SK-N-SH treated with all-trans-retinoic acid at 6 μM for 48 hours (cell line): ENCODE measurements around the gene MKX.

ENCODE experiments used
- ATAC-seq: fragments of 200-7000 bp; cut with Tn5 transposase; 3 replicates; pipeline ENCODE4 v1.9.1; 2020; ENCODE audit warnings: mild to moderate bottlenecking, moderate library complexity
- ARNTL ChIP-seq: fragments of 450-650 bp; formaldehyde crosslinking; IDR thresholded peaks from 2 replicates; pipeline ENCODE4 v1.5.0; 2020; ENCODE audit warnings: low read depth, mild to moderate bottlenecking, moderate library complexity, borderline replicate concordance
- BACH2 ChIP-seq: fragments of 250-450 bp; sonication (Bioruptor Pico); IDR thresholded peaks from 2 replicates; pipeline ENCODE4 v1.9.0; 2021; ENCODE audit warnings: mild to moderate bottlenecking, borderline replicate concordance
- CSDC2 ChIP-seq: fragments of 250-450 bp; sonication (Bioruptor Pico); IDR thresholded peaks from 2 replicates; pipeline ENCODE4 v1.5.0; 2020; ENCODE audit warnings: mild to moderate bottlenecking, moderate library complexity
- ESRRG ChIP-seq: fragments of 250-450 bp; sonication (Bioruptor Pico); IDR thresholded peaks from 2 replicates; pipeline ENCODE4 v1.6.1; 2021; ENCODE audit warnings: mild to moderate bottlenecking
- GLIS3 ChIP-seq: fragments of 250-450 bp; sonication (Bioruptor Pico); IDR thresholded peaks from 2 replicates; pipeline ENCODE4 v1.5.0; 2020; ENCODE audit warnings: mild to moderate bottlenecking, moderate library complexity
- ISL1 ChIP-seq: fragments of 250-450 bp; sonication (Bioruptor Pico); IDR thresholded peaks from 2 replicates; pipeline ENCODE4 v2.1.2; 2022; ENCODE audit warnings: mild to moderate bottlenecking, moderate library complexity
- OSR1 ChIP-seq: fragments of 250-450 bp; sonication (Bioruptor Pico); IDR thresholded peaks from 2 replicates; pipeline ENCODE4 v1.8.0; 2022; ENCODE audit warnings: moderate library complexity, mild to moderate bottlenecking, inconsistent platforms
- SNAI2 ChIP-seq: fragments of 250-450 bp; sonication (Bioruptor Pico); IDR thresholded peaks from 2 replicates; pipeline ENCODE4 v1.5.0; 2020; ENCODE audit warnings: mild to moderate bottlenecking, moderate library complexity
- TCF4 ChIP-seq: fragments of 250-450 bp; sonication (Bioruptor Pico); IDR thresholded peaks from 2 replicates; pipeline ENCODE4 v1.8.0; 2021; ENCODE audit warnings: mild to moderate bottlenecking, moderate library complexity, borderline replicate concordance
- TOX ChIP-seq: fragments of 250-450 bp; sonication (Bioruptor Pico); IDR thresholded peaks from 2 replicates; pipeline ENCODE4 v1.8.0; 2021; ENCODE audit warnings: mild to moderate bottlenecking, moderate library complexity, borderline replicate concordance
- ZFP3 ChIP-seq: fragments of 250-450 bp; sonication (Bioruptor Pico); IDR thresholded peaks from 2 replicates; pipeline ENCODE4 v1.5.0; 2020; ENCODE audit warnings: mild to moderate bottlenecking, moderate library complexity
- ZFP30 ChIP-seq: fragments of 450-650 bp; formaldehyde crosslinking; IDR thresholded peaks from 2 replicates; pipeline ENCODE4 v1.5.0; 2022; ENCODE audit warnings: mild to moderate bottlenecking, moderate library complexity
- ZNF565 ChIP-seq: fragments of 450-650 bp; formaldehyde crosslinking; conservative IDR thresholded peaks from 2 replicates; pipeline ENCODE4 v1.5.0; 2020; ENCODE audit warnings: low read depth, mild to moderate bottlenecking, moderate library complexity
- ZNF70 ChIP-seq: fragments of 450-650 bp; formaldehyde crosslinking; IDR thresholded peaks from 2 replicates; pipeline ENCODE4 v1.5.0; 2020; ENCODE audit warnings: mild to moderate bottlenecking, moderate library complexity
- ZNF8 ChIP-seq: fragments of 450-650 bp; formaldehyde crosslinking; IDR thresholded peaks from 2 replicates; pipeline ENCODE4 v1.5.0; 2020; ENCODE audit warnings: mild to moderate bottlenecking, moderate library complexity
- TF ChIP-seq, protein P1 (sequence below): fragments of 250-450 bp; sonication (Bioruptor Pico); IDR thresholded peaks from 2 replicates; pipeline ENCODE4 v1.5.0; 2020; ENCODE audit warnings: mild to moderate bottlenecking, moderate library complexity
- TF ChIP-seq, protein P2 (sequence below): fragments of 250-450 bp; sonication (Bioruptor Pico); IDR thresholded peaks from 2 replicates; pipeline ENCODE4 v1.5.1; 2020; ENCODE audit warnings: low read depth, mild to moderate bottlenecking, moderate library complexity
- TF ChIP-seq, protein P3 (sequence below): fragments of 250-450 bp; sonication (Bioruptor Pico); IDR thresholded peaks from 2 replicates; pipeline ENCODE4 v1.8.0; 2020; ENCODE audit warnings: mild to moderate bottlenecking, moderate library complexity, borderline replicate concordance
- TF ChIP-seq, protein P4 (sequence below): fragments of 250-450 bp; sonication (Bioruptor Pico); IDR thresholded peaks from 2 replicates; pipeline ENCODE4 v1.8.0; 2021; ENCODE audit warnings: low read depth, mild to moderate bottlenecking, moderate library complexity, borderline replicate concordance
- TF ChIP-seq, protein P5 (sequence below): fragments of 250-450 bp; sonication (Bioruptor Pico); IDR thresholded peaks from 2 replicates; pipeline ENCODE4 v1.5.1; 2021; ENCODE audit warnings: mild to moderate bottlenecking, moderate library complexity

MKX gene

DNA sequence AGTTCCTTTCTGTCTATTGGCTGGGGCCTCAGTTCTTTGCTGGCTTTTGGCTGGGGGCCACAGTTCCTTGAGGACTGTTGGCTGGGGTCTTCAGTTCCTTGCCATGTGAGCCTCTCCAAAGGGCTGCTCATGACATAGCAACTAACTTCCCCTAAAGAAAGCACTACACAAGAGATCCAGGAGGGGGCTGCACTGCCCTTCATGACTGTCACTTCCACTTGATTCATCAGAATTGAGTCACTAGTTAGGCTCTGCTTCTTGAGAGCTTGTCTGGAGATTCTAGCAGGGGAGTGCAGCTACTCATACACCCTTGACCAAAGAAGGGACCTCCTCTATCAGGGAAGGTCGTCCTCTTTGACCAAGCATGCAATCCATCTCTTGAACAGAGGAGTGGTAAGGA, 38.0 kb upstream of the MKX start:
- TF ChIP-seq, protein P1, sequence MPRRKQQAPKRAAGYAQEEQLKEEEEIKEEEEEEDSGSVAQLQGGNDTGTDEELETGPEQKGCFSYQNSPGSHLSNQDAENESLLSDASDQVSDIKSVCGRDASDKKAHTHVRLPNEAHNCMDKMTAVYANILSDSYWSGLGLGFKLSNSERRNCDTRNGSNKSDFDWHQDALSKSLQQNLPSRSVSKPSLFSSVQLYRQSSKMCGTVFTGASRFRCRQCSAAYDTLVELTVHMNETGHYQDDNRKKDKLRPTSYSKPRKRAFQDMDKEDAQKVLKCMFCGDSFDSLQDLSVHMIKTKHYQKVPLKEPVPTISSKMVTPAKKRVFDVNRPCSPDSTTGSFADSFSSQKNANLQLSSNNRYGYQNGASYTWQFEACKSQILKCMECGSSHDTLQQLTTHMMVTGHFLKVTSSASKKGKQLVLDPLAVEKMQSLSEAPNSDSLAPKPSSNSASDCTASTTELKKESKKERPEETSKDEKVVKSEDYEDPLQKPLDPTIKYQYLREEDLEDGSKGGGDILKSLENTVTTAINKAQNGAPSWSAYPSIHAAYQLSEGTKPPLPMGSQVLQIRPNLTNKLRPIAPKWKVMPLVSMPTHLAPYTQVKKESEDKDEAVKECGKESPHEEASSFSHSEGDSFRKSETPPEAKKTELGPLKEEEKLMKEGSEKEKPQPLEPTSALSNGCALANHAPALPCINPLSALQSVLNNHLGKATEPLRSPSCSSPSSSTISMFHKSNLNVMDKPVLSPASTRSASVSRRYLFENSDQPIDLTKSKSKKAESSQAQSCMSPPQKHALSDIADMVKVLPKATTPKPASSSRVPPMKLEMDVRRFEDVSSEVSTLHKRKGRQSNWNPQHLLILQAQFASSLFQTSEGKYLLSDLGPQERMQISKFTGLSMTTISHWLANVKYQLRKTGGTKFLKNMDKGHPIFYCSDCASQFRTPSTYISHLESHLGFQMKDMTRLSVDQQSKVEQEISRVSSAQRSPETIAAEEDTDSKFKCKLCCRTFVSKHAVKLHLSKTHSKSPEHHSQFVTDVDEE (CRISPR knock-in tag): no peak
- TF ChIP-seq CSDC2 (CRISPR knock-in tag) (no peak), OSR1 (CRISPR knock-in tag) (no peak), ESRRG (no peak), GLIS3 (CRISPR knock-in tag) (no peak), ISL1 (CRISPR knock-in tag) (no peak), ZNF565 (CRISPR knock-in tag) (no peak), SNAI2 (CRISPR knock-in tag) (no peak), ZFP3 (CRISPR knock-in tag) (no peak), ZFP30 (CRISPR knock-in tag) (no peak), BACH2 (CRISPR knock-in tag) (no peak), ARNTL (no peak), ZNF70 (no peak), TOX (no peak), TCF4 (CRISPR knock-in tag) (no peak)
- TF ChIP-seq, protein P2, sequence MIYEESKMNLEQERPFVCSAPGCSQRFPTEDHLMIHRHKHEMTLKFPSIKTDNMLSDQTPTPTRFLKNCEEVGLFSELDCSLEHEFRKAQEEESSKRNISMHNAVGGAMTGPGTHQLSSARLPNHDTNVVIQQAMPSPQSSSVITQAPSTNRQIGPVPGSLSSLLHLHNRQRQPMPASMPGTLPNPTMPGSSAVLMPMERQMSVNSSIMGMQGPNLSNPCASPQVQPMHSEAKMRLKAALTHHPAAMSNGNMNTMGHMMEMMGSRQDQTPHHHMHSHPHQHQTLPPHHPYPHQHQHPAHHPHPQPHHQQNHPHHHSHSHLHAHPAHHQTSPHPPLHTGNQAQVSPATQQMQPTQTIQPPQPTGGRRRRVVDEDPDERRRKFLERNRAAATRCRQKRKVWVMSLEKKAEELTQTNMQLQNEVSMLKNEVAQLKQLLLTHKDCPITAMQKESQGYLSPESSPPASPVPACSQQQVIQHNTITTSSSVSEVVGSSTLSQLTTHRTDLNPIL (CRISPR knock-in tag): no peak
- TF ChIP-seq, protein P3, sequence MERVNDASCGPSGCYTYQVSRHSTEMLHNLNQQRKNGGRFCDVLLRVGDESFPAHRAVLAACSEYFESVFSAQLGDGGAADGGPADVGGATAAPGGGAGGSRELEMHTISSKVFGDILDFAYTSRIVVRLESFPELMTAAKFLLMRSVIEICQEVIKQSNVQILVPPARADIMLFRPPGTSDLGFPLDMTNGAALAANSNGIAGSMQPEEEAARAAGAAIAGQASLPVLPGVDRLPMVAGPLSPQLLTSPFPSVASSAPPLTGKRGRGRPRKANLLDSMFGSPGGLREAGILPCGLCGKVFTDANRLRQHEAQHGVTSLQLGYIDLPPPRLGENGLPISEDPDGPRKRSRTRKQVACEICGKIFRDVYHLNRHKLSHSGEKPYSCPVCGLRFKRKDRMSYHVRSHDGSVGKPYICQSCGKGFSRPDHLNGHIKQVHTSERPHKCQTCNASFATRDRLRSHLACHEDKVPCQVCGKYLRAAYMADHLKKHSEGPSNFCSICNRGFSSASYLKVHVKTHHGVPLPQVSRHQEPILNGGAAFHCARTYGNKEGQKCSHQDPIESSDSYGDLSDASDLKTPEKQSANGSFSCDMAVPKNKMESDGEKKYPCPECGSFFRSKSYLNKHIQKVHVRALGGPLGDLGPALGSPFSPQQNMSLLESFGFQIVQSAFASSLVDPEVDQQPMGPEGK (CRISPR knock-in tag): no peak
- TF ChIP-seq, protein P4, sequence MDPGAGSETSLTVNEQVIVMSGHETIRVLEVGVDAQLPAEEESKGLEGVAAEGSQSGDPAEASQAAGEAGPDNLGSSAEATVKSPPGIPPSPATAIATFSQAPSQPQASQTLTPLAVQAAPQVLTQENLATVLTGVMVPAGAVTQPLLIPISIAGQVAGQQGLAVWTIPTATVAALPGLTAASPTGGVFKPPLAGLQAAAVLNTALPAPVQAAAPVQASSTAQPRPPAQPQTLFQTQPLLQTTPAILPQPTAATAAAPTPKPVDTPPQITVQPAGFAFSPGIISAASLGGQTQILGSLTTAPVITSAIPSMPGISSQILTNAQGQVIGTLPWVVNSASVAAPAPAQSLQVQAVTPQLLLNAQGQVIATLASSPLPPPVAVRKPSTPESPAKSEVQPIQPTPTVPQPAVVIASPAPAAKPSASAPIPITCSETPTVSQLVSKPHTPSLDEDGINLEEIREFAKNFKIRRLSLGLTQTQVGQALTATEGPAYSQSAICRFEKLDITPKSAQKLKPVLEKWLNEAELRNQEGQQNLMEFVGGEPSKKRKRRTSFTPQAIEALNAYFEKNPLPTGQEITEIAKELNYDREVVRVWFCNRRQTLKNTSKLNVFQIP (CRISPR knock-in tag): no peak
- TF ChIP-seq, protein P5, sequence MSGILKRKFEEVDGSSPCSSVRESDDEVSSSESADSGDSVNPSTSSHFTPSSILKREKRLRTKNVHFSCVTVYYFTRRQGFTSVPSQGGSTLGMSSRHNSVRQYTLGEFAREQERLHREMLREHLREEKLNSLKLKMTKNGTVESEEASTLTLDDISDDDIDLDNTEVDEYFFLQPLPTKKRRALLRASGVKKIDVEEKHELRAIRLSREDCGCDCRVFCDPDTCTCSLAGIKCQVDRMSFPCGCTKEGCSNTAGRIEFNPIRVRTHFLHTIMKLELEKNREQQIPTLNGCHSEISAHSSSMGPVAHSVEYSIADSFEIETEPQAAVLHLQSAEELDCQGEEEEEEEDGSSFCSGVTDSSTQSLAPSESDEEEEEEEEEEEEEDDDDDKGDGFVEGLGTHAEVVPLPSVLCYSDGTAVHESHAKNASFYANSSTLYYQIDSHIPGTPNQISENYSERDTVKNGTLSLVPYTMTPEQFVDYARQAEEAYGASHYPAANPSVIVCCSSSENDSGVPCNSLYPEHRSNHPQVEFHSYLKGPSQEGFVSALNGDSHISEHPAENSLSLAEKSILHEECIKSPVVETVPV (CRISPR knock-in tag): no peak
- ATAC-seq: no peak

DNA sequence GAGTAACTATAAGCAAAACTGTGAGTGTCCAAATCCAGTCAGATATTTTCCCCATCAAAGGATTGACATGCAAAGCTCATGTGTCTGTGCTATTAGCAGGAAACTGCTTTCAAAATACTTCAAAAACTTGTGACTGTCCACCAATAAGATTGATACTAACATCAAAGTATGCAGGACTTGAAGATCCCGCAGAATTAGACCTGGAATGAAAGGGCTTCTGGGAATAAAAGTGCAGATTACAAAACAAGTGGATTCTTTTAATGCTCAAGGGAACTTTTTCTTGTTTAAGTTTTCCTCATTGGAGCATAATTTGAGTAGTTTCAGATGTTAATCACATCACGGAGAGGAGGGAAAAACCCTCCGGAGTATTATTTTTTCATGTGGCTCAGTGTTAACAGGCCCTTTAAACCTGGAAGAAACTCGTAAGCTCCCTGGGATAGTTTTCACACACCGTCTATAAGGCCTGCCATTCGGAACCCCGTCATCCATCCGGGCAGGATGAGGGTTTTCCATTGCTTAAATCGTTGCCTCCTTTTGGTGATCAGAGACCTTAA, 33.9 kb upstream of the MKX start:
- ATAC-seq: no peak
- no peak for TF ChIP-seq ZNF8 (CRISPR knock-in tag)
- TF ChIP-seq ISL1 (CRISPR knock-in tag): no peak
- TF ChIP-seq, all 23 proteins: peak for 0

DNA sequence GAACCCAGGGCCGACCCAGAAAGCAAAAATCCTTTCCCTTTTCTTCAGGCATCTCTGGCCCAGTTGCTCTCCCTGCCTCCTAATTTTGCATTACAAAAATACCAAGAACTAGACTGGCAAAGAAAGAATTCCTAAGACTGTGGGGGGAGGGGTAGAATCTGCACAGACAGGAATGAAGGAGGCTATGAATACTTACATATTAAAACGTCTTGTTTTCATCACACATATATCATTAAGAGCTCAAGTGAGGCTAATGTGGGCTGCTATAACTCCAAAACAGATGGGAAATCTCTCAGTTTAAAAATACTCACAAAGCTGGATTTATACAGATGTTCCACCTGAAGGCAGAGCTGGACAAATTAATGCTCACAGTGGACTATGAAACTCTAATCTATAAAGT, 29.2 kb upstream of the MKX start:
- no peak for TF ChIP-seq CSDC2 (CRISPR knock-in tag)
- ATAC-seq: no peak

DNA sequence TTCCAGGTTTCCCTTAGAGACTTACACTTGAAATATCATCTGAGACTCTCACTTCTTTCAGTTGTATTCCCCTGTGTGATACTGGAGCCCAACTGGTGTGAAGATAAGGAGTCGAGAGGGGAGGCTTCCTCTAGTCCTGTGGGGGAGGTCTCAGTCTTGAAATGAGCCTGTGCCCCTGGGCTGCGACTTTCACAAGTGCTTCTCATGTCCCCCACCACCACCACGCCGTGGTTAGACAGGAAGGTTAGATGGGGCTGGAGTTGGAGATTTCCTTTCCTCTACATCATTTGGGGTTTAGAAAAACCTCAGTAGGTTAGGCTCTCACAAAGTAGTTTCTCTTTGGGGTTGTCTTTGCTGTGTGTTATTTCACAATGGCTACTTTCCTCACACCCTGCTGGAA, 25.6 kb upstream of the MKX start:
- TF ChIP-seq, protein P1 (CRISPR knock-in tag): no peak
- TF ChIP-seq CSDC2 (CRISPR knock-in tag) (no peak), OSR1 (CRISPR knock-in tag) (no peak)
- TF ChIP-seq, protein P5 (CRISPR knock-in tag): no peak
- no peak for ATAC-seq
